Gastrocnemius medialis (tissue), 4 donors: Measurements from ENCODE around the gene PDE4D.

ENCODE experiments used
- POLR2A ChIP-seq, 2 donors: fragments of 450-650 bp; IDR thresholded peaks; one replicate each; pipeline ENCODE4 v1.6.1; 2017; ENCODE audit warnings: antibody characterized with exemption in 2 of 2, mild to moderate bottlenecking in 2 of 2, moderate library complexity in 2 of 2
- TF ChIP-seq, protein P1 (sequence below), 5 experiments: fragments of 450-650 bp in 3 of 5; fragments of 200-600 bp in 2 of 5; sonication (generic) in 2 of 5; IDR thresholded peaks in 4 of 5; conservative IDR thresholded peaks in 1 of 5; 1 replicate in 4 of 5; 2 replicates in 1 of 5; pipeline ENCODE4 v1.5.1; 2016 to 2019; ENCODE audit warnings: antibody characterized with exemption in 5 of 5, mild to moderate bottlenecking in 3 of 5, moderate library complexity in 3 of 5

DNA sequence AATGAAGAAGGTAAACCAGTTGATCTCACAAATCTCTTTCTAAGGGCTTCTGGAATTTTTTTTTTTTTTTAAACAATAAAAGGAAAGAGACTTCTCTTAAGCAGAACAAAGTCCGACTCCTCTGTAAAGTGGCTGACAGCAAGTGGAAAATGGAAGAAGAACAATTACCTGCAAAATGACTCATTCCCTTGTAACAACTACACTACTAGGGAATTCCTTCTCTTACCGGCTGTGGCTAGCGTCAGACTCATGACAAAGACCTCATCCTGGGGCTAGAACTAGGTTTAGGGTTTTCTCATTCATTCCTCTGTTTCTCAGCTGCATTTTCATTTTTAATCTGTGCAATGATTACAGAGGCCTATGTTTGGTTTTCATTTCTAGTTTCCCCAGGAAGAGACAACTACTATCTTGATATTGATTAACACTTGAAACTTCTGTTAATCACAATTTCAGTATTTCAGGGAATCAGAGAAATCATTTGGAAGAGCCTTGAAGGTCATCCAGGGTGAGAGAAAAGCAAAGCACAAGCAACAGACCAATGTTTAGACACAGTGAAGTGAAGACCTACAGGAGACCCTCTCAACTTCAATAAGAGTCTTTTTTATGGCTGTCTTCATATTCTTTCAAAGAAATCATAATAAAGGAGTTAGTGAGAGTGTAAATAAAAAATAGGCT lies 872.8 kb downstream of the PDE4D start:
- TF ChIP-seq, protein P1, sequence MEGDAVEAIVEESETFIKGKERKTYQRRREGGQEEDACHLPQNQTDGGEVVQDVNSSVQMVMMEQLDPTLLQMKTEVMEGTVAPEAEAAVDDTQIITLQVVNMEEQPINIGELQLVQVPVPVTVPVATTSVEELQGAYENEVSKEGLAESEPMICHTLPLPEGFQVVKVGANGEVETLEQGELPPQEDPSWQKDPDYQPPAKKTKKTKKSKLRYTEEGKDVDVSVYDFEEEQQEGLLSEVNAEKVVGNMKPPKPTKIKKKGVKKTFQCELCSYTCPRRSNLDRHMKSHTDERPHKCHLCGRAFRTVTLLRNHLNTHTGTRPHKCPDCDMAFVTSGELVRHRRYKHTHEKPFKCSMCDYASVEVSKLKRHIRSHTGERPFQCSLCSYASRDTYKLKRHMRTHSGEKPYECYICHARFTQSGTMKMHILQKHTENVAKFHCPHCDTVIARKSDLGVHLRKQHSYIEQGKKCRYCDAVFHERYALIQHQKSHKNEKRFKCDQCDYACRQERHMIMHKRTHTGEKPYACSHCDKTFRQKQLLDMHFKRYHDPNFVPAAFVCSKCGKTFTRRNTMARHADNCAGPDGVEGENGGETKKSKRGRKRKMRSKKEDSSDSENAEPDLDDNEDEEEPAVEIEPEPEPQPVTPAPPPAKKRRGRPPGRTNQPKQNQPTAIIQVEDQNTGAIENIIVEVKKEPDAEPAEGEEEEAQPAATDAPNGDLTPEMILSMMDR (IDR thresholded peaks at IDR 0.05 in 4 of 5, conservative IDR thresholded peaks at IDR 0.05 in 1 of 5), result no peak
- TF ChIP-seq POLR2A (IDR thresholded peaks at IDR 0.05), result no peak
